Measurements from ENCODE around the gene TAF5L.
A peak's percentile ranks its signal among the peaks of the same experiment; 100 is the strongest.
"Not testable (repeated sequence)": the region's sequence is repeated elsewhere in the genome, so short reads cannot be mapped to it uniquely, and the experiment has no call there.

The TAF5L gene

DNA sequence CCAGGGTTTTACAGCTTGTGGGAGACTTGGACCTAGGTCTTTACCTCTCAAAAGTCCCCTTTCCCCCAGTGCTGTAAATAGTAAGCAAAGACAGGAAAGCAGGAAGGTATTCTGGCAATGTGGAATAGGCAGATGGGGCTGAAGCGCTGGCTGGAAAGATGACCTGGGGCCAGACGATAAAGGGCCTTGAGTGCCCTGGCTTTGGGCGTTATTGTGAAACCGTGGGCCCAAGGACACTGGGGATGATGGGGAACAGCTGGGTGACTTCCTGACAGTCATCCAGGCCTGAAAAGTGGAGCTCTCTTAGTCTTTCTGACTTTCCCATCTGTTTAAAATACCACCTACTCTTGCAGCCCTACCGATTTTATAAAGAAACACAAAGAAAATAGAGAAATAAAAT lies 16.5 kb upstream of the TAF5L start:
- no peak for DNase-seq (ENCODE audit: low spot score)

DNA sequence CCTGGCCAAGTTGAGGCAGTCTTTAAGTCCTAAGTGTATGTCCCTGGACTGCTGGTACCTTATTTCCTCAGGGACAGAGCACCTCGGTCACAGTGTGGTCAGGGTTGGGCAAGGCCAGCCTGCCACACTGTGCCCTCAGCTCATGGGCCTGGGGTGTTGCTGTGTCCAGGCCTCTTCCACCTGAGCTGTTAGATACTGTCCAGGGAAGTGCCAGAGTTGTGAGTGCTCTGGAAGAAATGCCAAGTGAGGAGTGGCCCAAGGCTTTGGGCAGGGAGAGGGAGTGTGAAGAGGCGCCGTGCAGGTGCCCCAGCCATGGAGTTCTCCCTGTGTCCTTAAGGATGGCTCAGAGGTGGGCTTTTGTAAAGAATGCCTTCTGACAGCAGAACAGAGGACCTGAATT lies 15.4 kb upstream of the TAF5L start:
- no peak for DNase-seq (ENCODE audit: low spot score)

DNA sequence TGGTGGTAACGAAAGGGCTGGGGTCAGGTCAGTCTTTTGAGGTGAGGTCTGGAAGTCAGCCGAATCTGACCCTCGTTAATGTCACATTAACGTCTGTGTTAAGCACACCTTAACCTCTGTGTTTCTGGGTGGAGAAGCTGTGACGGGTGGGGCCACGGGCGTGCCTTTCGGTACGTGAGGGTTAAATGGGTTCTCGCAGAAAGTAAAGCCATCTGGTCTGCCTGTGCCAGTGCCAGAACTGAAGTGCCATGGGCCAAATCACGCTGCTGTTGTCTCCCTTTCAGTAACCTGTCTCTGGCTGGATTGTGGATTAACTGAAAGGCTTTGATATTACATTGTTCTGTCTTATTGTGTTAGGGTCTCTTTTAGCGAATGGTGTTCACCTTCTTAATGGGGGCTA lies 14.5 kb upstream of the TAF5L start:
- DNase-seq (ENCODE audit: low spot score), result no peak

DNA sequence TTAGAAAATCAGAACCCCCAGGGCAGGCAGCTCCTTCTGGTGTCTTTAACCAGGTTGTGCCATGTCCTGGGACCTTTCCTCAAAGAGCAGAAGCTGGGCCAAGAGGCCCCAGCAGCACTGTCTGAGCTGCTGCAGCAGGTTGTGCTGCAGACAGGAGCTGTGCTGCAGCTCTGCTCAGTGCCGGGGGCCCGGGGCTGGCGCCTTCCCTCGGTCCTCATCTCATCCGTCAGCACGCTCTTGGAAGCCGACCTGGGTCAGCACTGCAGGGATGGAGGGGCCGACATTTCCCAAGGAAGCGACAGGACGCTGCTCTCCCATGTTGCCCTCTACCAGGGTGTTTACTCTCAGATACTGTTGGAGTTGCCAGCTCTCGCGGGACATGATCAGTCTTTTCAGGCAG lies 11.8 kb upstream of the TAF5L start:
- DNase-seq (ENCODE audit: low spot score), result no peak

DNA sequence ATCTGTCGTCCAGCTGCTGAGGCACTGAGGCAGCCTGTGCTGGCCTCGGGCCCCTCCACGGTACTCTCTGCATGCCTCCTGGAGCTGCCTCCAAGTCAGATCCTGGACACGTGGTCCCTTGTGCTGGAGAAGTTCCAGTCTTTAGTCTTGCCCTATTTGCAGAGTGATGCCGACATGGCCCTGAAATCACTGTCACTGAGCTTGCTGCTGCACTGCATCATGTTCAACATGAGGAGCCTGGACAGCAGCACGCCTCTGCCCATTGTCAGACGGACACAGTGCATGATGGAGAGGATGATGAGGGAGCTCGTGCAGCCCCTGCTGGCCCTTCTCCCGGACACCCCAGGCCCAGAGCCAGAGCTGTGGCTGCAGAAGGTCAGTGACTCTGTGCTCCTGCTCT lies 10.1 kb upstream of the TAF5L start:
- DNase-seq (ENCODE audit: low spot score), result no peak

DNA sequence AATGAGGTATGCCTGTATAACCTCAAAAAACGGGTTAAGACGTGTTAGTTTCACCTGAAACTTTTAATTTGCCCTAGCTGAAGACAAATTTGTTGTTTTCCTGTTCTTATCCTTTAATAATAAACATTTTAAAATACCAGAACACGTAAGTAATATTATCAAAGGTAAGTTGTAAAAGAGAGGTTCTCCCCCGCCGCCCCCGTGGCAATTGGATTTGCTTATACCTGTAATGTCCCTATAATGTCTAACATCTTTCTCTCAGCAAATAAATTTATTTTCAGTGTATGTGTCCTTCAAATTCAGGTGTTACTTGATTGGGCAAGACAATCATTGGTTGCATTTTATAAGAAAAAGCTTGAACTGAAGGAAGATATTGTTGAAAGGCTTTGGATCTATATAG lies 6.0 kb upstream of the TAF5L start:
- no peak for DNase-seq (ENCODE audit: low spot score)

DNA sequence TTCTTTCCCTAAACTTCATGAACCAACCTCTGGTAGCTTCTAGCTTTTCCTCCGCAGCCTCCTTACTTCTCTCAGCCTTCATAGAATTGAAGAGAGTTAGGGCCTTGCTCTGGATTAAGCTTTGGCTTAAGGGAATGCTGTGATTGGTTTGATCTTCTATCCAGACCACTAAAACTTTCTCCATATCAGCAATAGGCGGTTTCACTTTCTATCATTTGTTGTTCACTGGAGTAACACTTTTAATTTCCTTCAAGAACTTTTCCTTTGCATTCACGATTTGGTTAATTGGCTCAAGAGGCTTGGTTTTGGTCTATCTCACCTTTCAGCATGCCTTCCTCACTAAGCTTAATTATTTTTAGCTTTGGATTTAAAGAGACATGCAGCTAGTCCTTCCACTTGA lies 5.2 kb upstream of the TAF5L start:
- no peak for DNase-seq (ENCODE audit: low spot score)

DNA sequence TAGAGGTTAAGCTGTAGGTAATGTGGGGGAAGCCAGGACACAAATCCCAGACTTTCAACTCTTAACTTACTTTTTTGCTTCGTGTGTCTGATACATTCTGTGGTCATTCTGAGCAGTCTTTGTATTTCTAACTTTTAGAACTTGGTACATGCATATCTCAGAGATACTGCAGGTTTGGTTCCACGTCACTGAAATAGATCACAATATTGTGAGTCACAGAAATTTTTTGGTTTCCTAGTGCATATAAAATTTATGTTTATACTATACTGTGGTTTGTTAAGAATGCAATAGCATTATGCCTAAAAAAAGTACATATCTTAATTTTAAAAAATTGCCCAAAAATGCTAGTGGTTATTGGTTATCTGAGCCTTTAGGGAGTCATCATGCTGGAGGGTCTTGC lies 3.3 kb upstream of the TAF5L start:
- DNase-seq (ENCODE audit: low spot score), result no peak

DNA sequence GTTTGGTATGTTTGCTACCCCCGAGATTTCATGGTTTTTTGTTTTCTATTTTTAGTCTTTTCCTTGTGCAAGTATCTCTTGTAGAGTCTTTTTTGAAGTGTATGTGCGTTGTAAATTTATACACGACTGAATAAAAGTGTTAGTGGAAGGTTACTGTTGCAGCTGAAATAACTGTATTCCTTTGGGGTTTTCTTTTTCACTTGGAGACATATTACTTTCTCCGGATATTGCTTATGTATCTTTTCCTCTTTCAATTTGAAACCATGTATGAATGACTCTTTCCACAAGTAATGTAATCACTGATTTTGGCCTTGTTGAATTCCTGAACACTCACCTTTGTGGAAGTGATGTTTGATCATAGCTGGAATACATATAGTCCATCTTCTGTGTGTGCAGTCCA lies 1.1 kb upstream of the TAF5L start:
- DNase-seq (ENCODE audit: low spot score), result no peak

DNA sequence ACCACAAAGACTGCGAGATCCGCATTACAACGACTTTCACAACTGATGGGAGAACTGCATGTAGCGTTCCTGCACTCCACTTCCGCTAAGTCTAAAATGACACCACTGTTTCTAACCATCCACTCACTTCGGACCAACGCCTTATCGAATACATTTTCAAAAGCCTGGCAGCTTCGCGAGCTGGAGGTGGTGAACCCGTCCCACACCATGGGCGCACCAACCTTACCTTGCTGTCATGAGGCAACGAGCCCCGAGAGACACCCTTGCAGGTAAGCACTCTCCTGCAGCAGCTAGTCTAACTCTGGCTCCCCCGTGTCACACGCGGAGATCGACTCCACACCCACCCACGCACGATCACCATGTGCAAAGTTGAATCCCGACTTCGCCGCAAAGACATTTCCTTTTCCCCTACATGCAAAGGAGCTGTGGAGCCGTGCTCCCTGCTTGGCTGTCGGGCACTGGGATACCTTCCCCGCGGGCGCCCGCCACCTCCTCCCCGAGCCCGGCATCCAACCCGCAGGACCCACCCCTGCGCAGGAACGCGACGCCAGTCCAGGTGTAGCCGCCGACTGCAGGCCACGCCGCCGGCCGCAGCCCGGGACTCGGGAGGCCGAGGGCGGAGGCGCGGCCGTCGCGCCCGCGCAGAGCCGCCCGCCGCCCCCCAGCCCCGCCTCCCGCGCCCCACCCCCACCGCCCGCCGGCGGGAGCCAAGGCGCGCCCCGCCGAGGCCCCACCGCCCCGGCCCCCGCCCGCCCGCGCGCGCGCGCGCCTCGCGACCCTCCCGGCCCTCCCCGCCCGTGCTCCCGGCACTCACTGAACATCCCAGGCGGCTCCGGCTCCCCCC lies 629 bp downstream of the TAF5L start:
- peak; percentile 76 for DNase-seq (ENCODE audit: low spot score)

DNA sequence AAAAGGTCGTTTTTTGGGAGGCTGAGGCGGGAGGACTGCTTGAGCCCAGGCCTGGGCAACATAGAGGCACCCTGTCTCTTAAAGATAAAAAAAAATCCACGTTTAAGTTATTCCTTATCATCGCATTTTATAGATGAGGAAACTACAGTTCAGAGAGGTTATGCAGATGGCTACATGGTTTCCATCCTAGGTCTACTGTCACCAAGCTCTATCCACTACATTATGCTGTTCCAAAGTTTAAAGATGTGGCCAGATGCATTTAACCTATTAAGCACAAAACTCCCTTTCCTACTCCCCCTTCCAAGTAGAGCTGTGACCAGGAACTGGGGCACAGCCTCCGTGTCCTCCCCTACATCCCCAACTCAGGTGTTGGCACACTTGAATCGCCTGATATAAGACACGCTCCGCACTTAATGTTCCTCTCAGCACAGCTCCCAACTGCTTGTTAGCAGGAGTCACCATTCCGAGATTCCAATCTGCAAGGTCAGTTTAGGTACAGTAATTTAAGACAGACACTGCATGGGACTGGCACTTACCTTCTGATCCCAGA lies 1.3 kb downstream of the TAF5L start:
- no peak for DNase-seq (ENCODE audit: low spot score)

DNA sequence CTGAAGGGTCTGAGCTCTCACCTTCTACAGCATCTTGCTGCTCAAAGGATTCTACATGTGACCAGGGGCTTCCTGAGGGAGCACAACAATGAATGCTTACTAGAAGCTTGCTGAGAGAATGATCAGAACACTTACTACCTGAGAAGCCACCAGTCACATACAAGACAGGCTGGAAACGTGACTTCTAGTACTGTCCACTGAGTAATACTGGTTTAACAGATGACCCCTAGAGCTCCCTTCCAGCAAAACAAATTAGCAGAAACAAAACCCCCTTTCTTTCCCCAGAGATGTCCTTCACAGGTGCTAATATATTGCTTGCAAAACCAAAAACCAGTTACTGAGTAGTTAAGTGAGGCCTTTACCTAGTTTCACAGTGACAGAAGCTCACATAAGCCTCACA lies 2.1 kb downstream of the TAF5L start:
- DNase-seq (ENCODE audit: low spot score), result no peak

DNA sequence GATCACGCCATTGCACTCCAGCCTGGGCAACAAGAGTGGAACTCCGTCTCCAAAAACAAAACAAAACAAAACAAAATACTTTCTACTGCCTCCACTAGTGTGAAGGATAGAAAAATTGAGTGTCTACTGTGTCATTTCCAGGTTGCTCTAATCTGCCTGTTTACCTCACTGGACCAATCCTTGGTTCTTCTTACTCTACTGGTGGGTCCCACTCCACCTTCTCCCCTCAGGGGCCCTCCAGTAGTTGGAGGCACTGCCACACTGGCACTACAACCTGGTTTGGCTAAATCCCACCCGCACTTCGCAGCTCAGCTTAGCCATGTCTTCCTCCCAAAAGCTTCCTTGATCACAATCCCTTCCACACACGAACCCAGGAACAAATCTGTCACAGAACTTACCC lies 2.7 kb downstream of the TAF5L start:
- DNase-seq (ENCODE audit: low spot score), result no peak

DNA sequence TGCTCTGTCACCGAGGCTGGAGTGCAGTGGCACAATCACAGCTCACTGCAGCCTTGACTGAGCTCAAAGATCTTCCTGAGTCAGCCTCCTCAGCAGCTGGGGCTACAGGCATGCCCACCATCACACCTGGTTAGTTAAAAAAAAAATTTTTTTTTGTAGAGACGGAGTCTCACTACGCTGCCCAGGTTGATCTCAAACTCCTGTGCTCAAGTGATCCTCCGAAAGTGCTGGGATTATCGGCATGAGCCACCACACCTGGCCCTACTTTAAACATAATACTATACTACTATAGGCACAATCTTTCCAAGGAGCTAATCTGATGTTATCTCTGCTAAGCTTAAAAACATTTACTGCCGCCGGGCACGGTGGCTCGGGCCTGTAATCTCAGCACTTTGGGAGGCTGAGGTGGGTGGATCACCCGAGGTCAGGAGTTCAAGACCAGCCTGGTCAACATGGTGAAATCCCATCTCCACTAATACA lies 3.2 kb downstream of the TAF5L start:
- not testable (repeated sequence) for DNase-seq (ENCODE audit: low spot score)

DNA sequence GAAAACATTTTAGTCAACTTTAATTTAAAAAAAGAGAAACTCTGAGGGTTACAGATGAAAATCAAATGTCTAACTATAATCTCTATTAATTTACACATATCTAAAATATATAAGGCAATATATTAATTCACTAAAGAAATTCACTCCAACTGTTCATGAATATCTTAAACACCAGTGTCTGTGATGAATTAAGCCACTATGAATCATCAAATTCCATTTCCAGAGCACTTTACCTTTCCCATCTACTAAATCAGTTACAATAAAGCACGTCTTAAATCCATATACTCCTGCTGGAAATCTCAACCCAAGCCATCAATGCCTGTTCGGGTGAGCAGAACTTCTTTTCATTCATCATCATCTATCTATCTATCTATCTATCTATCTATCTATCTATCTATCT lies 4.3 kb downstream of the TAF5L start:
- no peak for DNase-seq (ENCODE audit: low spot score)

DNA sequence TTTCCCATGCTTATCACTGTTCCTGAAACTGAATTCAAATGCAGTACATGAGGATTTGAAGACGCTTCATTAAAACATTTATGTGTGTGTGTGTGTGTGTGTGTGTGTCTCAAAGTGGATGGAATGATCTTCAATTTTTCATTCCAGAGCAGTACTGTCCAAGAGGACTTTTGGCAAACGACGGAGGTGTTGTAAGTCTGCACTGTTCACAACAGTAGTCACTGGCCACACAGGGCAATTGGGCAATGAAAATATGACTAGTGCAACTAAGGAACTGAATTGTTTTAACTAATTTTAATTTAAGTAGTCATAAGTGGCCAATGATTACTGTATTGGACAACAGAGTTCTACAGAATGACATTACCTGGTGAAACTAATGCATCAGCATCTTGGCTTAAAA lies 5.0 kb downstream of the TAF5L start:
- DNase-seq (ENCODE audit: low spot score), result no peak

DNA sequence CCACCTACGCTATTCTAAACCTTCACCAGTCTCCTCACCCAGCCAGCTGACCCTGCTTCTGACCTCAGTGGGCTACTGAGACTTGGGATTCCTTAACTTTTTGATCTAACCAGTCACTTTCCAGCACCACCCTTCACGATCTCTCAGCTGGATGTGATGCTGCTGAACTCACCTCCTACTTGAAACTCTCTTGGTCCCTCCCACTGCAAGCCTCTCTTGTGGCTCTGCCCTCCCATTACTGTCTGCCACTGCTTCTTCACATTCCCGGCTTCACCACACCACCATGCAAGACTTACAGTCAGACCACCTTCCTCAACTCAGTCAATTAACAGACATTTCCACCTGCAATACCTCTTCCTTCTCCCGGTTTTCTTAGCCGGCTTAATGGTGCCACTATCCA lies 6.3 kb downstream of the TAF5L start:
- DNase-seq (ENCODE audit: low spot score), result no peak

DNA sequence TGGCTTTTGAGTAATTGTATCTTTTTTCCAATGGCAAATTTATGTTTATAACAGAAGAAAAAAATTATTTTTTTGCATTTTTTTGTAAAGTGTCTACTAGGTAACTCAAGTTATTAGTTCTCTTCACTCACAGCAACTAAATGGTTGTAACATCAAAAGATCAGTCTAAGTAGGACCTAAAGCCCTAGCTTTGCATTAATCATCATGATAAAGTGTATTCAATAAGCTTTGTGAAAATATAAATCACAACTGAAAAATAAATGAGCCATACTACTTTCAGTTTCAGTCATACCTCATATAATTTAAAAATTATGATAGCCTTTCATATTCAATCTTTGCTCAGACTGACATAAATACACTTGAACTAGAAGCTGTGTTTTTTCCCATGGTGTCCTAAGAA lies 6.9 kb downstream of the TAF5L start:
- no peak for DNase-seq (ENCODE audit: low spot score)

DNA sequence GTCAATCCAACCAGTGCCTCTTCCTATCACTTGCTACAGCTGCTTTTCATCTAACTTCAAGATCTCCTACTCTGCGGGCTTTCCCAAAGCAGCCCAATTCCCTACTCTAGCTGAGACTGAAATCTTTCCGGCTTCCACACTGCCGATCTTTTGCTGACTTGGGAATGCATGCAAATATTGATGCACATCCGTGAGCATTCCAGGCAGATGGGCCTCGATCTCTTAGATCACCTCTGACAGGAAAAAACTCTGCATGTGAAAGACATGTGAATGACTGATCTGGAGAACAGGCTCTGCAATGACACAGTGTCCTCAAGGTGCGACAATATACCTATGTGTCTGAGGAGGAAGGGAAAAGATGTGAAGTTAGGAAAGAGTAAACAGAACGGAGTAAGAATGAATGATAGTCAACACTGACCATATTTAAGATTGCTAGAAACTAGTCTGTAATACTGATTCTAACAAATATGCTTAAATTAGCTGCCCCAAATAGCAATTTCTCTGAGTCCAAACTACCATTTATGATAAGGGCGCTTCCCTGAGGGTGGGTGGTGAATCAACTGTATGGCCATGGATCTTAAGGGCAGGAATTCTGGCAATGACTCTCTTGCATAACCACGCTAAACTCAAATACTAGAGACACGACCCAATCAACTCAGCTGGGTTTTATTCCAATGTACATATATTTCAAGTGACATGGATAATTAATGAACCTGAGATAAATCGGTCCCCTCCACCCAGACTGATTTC lies 8.4 kb downstream of the TAF5L start:
- no peak for DNase-seq (ENCODE audit: low spot score)

DNA sequence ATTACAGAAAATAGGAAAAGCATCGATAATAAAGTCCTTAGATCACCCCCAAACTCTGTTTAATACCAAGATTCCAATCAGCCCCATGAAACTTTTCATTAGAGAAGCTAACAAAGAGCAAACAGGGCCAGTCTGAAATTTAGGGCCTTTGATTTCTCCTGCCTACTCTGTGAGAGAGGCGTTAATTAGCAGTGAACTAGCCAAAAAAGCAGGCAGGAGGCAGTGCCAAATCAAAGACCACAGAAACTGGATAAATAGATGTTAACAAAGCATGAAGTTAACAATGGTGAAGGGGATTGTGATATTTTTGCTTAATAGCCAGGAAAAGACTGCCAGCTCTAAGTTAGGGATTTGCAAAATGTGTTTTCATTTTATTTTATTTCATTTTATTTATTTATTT lies 11.2 kb downstream of the TAF5L start:
- no peak for DNase-seq (ENCODE audit: low spot score)

DNA sequence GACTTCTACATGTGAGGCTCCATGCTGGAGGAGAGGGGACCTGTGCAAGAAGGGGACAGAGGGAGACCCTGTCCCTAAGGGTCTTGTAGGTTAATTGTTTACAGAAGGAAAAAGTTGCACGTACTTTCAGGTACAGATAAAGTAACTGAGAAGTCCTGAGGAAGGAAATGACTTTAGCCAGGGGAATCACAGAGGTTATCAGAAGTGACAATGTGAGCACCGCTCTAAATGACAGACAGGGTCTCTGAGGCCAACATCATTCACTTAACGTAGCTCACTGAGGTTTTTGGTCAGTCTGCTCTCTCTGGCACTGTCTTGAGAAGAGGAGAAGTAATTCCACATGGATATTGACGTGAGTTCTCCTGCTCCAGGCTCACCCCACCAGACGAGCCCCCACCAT lies 12.0 kb downstream of the TAF5L start:
- DNase-seq (ENCODE audit: low spot score), result no peak

DNA sequence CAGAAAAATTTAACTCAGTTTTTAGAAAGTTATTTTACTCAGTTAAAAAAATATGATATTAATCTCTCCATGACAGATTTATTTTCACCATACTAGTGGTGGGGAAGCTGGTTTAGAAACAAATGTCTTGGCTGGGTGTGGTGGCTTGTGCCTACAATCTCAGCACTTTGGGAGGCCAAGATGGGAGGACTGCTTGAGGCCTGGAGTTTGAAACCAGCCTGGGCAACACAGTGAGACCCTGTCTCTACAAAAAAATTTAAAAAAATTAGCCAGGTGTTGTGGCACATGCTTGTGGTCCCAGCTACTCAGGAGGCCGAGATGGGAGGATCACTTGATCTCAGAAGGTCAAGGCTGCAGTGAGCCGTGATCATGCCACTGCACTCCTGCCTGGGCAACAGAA lies 17.3 kb downstream of the TAF5L start:
- no peak for DNase-seq (ENCODE audit: low spot score)

DNA sequence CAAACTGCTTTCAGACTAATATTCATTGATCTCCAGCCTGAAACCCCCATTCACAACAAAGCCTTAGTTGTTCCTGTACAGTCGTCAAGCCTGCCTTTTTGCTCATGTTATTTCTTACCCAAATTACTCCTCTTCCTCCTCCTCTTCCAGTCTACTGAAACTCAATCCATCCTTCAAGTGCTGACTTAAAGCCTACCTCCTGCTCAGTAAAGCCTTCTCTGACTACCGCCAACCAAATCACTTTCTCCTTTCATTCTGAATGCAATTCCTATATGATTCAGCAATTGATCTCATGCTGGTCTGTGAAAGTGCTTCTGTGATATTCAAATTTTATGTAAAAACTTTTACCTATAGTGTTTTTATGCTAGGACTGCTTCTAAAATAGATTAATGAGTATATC lies 18.6 kb downstream of the TAF5L start:
- DNase-seq (ENCODE audit: low spot score), result no peak

Measured in HuH-7 (cell line).